Lower lobe of right lung (tissue), 2 donors: Measurements from ENCODE around the gene APPL2. TPM values are rescaled to one million over a fixed set of nuclear protein-coding genes. Genes with fewer than 3 reads are reported as not detected.

Experiments used
- ATAC-seq, 2 donors: fragments of 200-7000 bp; cut with Tn5 transposase; one replicate each; pipeline ENCODE4 v1.9.1; 2020 to 2022; ENCODE audit warnings: mild to moderate bottlenecking in 2 of 2, moderate library complexity in 2 of 2
- DNase-seq: peaks from one replicate; pipeline ENCODE4 v3.0.0-alpha.2; 2020
- H3K27ac ChIP-seq: fragments of 200-600 bp; one replicate; pipeline ENCODE4 v1.8.0; 2022
- H3K27me3 ChIP-seq: fragments of 200-600 bp; one replicate; pipeline ENCODE4 v1.8.0; 2022; ENCODE audit warnings: low read depth
- H3K36me3 ChIP-seq: fragments of 200-600 bp; one replicate; pipeline ENCODE4 v1.8.0; 2022; ENCODE audit warnings: mild to moderate bottlenecking
- H3K4me1 ChIP-seq: fragments of 200-600 bp; one replicate; pipeline ENCODE4 v1.8.0; 2022
- H3K4me3 ChIP-seq: fragments of 200-600 bp; one replicate; pipeline ENCODE4 v1.8.0; 2022; ENCODE audit warnings: mild to moderate bottlenecking
- H3K9me3 ChIP-seq: fragments of 200-600 bp; one replicate; pipeline ENCODE4 v1.8.0; 2022
- intact Hi-C: fragments of 100-400 bp; cut with DNase I; formaldehyde crosslinking; loops from one replicate; pipeline ENCODE4 v1.11.0; 2022
- total RNA-seq: library from RNA; stranded (reverse); fragmentation: NEBNext Ultra II Directional; extraction: Animal tissue kit (Norgen Biotek cat#: 25700); gene quantifications from one replicate; pipeline ENCODE4 v1.2.1, GENCODE V29; 2021
- TF ChIP-seq, protein P1 (sequence below): fragments of 200-600 bp; IDR thresholded peaks from one replicate; pipeline ENCODE4 v1.8.0; 2022; ENCODE audit warnings: antibody characterized with exemption, mild to moderate bottlenecking
- donor health status: DM: no; HTN: yes; CAD: no; lungs with severe emphysema.

APPL2 gene
- total RNA-seq, 1 donor from 2014 or later: 34.0 TPM

DNA sequence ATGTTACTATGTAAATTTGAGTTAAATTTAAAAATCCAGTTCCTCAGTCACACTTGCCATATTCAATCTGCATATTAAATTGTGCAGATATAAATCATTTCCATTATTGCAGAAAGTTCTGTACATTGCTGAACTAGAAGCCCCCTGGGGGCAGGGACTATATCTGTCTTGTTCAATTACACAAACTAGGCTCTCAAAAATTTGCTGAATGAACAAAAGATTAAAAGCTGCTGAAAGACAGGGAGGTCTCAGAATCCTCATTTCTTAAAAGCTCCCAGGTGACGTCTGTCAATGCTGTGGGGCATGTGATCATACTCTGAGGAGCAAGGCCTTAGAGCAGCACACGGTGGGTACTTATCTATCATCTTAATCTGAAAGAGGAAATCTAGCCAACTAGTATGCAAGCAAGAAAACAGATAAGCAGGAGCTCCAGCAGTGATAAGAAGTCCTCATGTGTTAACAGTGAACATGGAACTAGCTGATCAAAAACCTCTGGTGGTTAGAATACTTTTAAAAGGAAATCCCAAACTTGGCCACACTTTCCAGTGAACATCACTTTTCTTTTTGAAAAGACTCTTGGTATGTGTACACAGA lies 60.5 kb downstream of the APPL2 start:
- peaks cover 73% of the 10 kb centered on the region for H3K36me3 ChIP-seq
- no peaks in the 10 kb centered on the region for H3K4me1 ChIP-seq
- ATAC-seq: no peak
- no peaks in the 10 kb centered on the region for H3K9me3 ChIP-seq
- TF ChIP-seq, protein P1, sequence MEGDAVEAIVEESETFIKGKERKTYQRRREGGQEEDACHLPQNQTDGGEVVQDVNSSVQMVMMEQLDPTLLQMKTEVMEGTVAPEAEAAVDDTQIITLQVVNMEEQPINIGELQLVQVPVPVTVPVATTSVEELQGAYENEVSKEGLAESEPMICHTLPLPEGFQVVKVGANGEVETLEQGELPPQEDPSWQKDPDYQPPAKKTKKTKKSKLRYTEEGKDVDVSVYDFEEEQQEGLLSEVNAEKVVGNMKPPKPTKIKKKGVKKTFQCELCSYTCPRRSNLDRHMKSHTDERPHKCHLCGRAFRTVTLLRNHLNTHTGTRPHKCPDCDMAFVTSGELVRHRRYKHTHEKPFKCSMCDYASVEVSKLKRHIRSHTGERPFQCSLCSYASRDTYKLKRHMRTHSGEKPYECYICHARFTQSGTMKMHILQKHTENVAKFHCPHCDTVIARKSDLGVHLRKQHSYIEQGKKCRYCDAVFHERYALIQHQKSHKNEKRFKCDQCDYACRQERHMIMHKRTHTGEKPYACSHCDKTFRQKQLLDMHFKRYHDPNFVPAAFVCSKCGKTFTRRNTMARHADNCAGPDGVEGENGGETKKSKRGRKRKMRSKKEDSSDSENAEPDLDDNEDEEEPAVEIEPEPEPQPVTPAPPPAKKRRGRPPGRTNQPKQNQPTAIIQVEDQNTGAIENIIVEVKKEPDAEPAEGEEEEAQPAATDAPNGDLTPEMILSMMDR: no peak
- no peak overlapping the region for H3K27ac ChIP-seq
- intact Hi-C loops: no loop called here
- DNase-seq: no peak
- H3K27me3 ChIP-seq: no peaks in the 10 kb centered on the region
- H3K4me3 ChIP-seq: no peak overlapping the region

DNA sequence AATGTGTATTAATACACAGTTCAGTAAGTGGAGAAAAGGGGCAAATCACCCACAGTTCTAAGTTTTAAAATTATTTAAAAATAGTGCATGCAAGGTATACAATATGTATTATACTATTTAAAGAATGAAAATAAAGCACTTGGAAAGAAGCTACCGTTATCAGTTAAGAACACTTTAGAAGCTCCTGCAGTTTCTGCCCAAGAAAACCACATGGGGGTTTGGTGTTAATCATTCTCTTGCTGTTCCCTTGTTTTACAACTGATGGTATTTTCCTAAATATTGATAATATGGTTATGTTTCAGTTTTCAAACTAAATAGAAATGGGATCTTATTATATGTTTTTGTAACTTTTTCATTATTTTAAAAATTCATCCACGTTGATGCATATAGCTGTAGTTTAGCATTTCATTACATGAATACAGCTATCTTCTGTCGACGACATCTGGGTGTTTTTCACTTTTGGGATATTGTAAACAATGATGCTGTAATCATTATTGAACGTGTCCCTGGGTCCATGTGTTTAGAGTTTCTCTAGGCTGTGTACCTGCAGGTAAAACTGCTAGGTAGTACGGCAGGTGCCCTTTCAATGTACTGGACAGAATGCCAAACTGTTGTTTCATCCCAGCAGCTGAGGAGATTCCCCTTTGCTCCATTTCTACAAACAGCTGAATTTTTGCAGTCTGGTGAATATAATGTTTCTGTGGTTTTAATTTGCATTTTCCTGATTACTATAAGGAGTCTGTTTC lies 64.1 kb downstream of the APPL2 start:
- DNase-seq: no peak
- ATAC-seq: no peak
- Histone ChIP-seq H3K36me3 (peaks cover 90% of the 10 kb centered on the region), H3K27me3 (no peaks in the 10 kb centered on the region), H3K4me1 (no peaks in the 10 kb centered on the region), H3K27ac (no peak overlapping the region), H3K9me3 (no peaks in the 10 kb centered on the region), H3K4me3 (no peak overlapping the region)
- intact Hi-C loops: no loop called here
- TF ChIP-seq, protein P1: no peak

DNA sequence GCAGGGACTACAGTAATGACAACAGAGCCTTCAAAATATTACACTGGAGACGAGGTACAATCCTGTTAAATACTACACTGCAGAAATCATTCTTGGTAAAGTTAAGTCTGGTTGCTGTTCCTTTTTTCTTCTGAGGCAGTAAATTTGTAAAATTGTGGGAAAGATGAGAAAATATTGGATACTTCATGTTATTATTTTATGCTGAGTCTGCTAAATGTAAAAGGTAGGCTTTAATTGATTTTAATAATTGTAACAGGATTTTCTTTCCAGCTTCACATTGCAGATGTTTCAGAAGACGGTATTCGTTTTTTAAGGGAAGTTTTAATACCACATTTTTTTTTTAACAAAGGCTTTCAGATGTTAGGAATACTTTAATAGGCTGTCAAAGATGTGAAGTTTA lies 65.8 kb downstream of the APPL2 start:
- Histone ChIP-seq H3K27ac (no peak overlapping the region), H3K9me3 (no peaks in the 10 kb centered on the region), H3K4me1 (no peaks in the 10 kb centered on the region), H3K4me3 (no peak overlapping the region), H3K27me3 (no peaks in the 10 kb centered on the region), H3K36me3 (peaks cover 90% of the 10 kb centered on the region)
- no peak for DNase-seq
- TF ChIP-seq, protein P1: no peak
- ATAC-seq: no peak
- intact Hi-C loops: no loop called here

DNA sequence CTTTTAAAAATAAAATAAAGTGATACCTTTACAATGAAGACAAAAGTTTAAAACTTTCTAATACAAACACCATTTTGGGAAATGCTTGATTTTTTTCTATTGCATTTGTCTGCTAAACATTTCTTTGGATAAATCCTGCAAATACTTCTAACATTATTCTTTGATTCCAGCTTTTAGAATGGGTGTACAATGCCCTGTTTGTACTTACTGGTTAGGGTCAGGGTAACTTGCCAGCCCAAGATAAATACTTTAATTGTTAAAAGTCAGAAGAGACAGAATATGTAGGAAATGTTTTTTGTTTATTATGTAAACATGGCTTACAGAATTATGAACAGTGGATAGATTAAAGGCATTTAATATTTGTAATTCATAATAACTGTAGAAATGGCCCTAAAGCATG lies 68.0 kb downstream of the APPL2 start:
- ATAC-seq: no peak
- DNase-seq: no peak
- H3K4me3 ChIP-seq: no peak overlapping the region
- H3K4me1 ChIP-seq: no peaks in the 10 kb centered on the region
- intact Hi-C loops: no loop called here
- TF ChIP-seq, protein P1: no peak
- no peak overlapping the region for H3K27ac ChIP-seq
- H3K9me3 ChIP-seq: no peaks in the 10 kb centered on the region
- no peaks in the 10 kb centered on the region for H3K27me3 ChIP-seq
- peaks cover 91% of the 10 kb centered on the region for H3K36me3 ChIP-seq

DNA sequence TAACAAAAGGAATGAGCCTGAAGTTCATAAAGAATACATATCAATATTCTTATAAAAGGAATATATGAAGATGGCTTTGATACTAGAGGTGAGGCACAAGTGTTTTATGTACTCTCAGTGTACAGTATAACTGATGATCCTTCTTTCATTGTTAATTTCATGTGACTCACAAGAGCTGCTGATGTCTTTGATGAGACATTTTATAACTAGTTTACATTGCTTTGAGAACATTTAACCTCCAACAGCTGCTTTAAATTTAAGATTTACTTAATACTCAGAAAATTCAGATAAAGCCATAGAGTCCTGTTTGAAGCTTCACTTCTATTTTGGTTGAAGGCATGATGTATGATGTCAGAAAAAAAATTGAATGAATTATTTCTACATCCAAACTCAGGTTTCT lies 68.6 kb downstream of the APPL2 start:
- no peak for ATAC-seq
- TF ChIP-seq, protein P1: no peak
- no peaks in the 10 kb centered on the region for H3K27me3 ChIP-seq
- H3K27ac ChIP-seq: no peak overlapping the region
- intact Hi-C loops: no loop called here
- H3K9me3 ChIP-seq: no peaks in the 10 kb centered on the region
- H3K36me3 ChIP-seq: peaks cover 91% of the 10 kb centered on the region
- no peak for DNase-seq
- no peak overlapping the region for H3K4me3 ChIP-seq
- H3K4me1 ChIP-seq: no peaks in the 10 kb centered on the region
